Panc1 (cell line): ENCODE data around the gene ZFP36L1.

ENCODE experiments used
- POLR2AphosphoS5 ChIP-seq: IDR thresholded peaks from 2 replicates; pipeline ENCODE4 v1.6.1; 2012; ENCODE audit warnings: mild to moderate bottlenecking, low read depth, low read length, moderate library complexity
- SIN3A ChIP-seq: IDR thresholded peaks from 2 replicates; pipeline ENCODE4 v1.6.1; 2012; ENCODE audit warnings: low read depth, mild to moderate bottlenecking, low read length, moderate library complexity, borderline replicate concordance; ENCODE audit not compliant: insufficient read depth
- TF ChIP-seq, protein P1 (sequence below): fragments of 450-650 bp; IDR thresholded peaks from 2 replicates; pipeline ENCODE4 v1.5.1; 2017; ENCODE audit warnings: mild to moderate bottlenecking
- TF ChIP-seq, protein P2 (sequence below), 2 experiments: IDR thresholded peaks; 2 replicates each; pipeline ENCODE4 v1.6.1; 2011 to 2012; ENCODE audit warnings: low read depth in 2 of 2, control low read depth in 1 of 2, low read length in 1 of 2, mild to moderate bottlenecking in 1 of 2, moderate library complexity in 1 of 2; ENCODE audit not compliant: insufficient read depth in 1 of 2

DNA sequence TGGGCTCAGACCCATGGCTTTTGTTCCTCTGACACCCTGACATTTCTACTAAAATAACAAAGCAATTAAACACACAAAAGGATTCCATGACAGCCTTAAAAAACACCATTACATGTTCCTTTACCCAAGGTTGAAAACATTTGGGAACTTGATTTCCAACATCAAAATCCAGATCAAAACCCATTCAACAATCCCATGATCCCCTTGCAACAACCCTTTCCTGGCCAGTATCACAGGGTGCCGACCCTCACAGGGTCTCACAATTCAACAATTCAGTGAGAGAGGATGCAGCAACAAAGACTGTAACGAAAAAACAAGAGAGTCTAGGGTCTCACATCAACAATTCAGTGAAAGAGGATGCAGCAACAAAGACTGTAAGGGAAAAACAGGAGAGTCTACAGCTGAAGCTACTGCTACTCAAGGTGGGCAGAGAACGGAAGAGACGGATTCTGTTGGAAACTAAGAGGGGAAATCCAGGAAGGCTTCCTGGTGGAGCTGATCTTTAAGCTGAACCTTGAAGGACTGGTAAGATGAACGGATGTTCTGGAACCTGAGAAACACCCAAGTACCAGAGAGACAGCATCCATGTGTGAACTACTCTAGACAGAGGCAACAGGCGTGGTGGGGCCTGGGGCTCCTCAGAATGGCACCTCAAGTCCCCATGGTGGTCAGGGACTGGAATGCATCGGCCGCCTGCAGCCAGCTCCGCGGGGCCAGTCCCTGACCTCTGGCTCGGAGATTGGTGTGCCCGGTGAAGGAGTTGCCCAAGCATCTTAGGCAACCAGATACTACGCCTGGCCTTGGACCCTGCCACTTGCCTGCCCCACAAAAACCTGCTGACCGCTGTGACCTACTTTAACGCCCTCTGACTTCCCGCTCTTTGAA, 22.7 kb upstream of the ZFP36L1 start:
- TF ChIP-seq, protein P1, sequence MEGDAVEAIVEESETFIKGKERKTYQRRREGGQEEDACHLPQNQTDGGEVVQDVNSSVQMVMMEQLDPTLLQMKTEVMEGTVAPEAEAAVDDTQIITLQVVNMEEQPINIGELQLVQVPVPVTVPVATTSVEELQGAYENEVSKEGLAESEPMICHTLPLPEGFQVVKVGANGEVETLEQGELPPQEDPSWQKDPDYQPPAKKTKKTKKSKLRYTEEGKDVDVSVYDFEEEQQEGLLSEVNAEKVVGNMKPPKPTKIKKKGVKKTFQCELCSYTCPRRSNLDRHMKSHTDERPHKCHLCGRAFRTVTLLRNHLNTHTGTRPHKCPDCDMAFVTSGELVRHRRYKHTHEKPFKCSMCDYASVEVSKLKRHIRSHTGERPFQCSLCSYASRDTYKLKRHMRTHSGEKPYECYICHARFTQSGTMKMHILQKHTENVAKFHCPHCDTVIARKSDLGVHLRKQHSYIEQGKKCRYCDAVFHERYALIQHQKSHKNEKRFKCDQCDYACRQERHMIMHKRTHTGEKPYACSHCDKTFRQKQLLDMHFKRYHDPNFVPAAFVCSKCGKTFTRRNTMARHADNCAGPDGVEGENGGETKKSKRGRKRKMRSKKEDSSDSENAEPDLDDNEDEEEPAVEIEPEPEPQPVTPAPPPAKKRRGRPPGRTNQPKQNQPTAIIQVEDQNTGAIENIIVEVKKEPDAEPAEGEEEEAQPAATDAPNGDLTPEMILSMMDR: no peak
- TF ChIP-seq SIN3A: no peak
- no peak for TF ChIP-seq POLR2AphosphoS5
- TF ChIP-seq, protein P2, sequence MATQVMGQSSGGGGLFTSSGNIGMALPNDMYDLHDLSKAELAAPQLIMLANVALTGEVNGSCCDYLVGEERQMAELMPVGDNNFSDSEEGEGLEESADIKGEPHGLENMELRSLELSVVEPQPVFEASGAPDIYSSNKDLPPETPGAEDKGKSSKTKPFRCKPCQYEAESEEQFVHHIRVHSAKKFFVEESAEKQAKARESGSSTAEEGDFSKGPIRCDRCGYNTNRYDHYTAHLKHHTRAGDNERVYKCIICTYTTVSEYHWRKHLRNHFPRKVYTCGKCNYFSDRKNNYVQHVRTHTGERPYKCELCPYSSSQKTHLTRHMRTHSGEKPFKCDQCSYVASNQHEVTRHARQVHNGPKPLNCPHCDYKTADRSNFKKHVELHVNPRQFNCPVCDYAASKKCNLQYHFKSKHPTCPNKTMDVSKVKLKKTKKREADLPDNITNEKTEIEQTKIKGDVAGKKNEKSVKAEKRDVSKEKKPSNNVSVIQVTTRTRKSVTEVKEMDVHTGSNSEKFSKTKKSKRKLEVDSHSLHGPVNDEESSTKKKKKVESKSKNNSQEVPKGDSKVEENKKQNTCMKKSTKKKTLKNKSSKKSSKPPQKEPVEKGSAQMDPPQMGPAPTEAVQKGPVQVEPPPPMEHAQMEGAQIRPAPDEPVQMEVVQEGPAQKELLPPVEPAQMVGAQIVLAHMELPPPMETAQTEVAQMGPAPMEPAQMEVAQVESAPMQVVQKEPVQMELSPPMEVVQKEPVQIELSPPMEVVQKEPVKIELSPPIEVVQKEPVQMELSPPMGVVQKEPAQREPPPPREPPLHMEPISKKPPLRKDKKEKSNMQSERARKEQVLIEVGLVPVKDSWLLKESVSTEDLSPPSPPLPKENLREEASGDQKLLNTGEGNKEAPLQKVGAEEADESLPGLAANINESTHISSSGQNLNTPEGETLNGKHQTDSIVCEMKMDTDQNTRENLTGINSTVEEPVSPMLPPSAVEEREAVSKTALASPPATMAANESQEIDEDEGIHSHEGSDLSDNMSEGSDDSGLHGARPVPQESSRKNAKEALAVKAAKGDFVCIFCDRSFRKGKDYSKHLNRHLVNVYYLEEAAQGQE (IDR thresholded peaks at IDR 0.05; ENCODE audit: insufficient read depth in 1 of 2, low read depth in 2 of 2, low read length in 1 of 2): no peak
